ENCODE data around the gene C22orf31.
"Not testable (repeated sequence)": the region's sequence is repeated elsewhere in the genome, so short reads cannot be mapped to it uniquely, and the experiment has no call there.

C22orf31 gene
- long read RNA-seq, donor 1 = 0 reads
- long read RNA-seq, donor 2 = 0 reads
- long read RNA-seq, donor 3 = 0 reads
- long read RNA-seq, donor 4 = 0 reads
- long read RNA-seq, donor 5 = 0 reads
- long read RNA-seq, donor 6 = 0 reads
- long read RNA-seq, donor 7 = 0 reads
- long read RNA-seq, donor 8 = 0 reads

- no peak for DNase-seq
Measured at GRCh38 chr22:29061773-29062172, at the start of gene C22orf31. TSS of gene C22orf31 (minus strand) at chr22:29061831. CDS start at chr22:29061792, 39 bp downstream.

GRCh38 chr22:29110946-29111345, 49.3 kb upstream of the C22orf31 start:
- no peak for DNase-seq

DNA sequence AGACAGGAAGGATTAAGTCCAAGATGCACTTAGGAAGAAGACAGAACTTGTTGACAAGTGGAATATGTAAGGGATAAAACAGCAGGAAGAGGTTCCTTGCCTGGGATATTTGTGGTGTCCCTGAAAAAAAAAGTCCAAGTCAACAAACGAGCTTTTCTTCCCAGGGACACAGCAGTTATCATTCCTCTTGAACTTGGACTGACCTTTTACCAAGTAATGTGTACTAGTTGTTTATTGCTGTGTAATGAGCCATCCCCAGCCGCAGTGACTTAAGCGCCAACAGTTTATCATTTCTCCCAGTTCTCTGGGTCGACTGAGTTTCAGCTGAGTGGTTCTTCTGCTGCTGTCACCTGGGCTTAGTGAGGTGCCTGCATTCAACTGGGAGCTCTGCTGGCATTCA, 48.2 kb upstream of the C22orf31 start:
- no peak for DNase-seq

GRCh38 chr22:29108137-29108536, 46.5 kb upstream of the C22orf31 start:
- DNase-seq = no peak

- DNase-seq = no peak
Measured at GRCh38 chr22:29106839-29107238, 45.2 kb upstream of the C22orf31 start.

DNA sequence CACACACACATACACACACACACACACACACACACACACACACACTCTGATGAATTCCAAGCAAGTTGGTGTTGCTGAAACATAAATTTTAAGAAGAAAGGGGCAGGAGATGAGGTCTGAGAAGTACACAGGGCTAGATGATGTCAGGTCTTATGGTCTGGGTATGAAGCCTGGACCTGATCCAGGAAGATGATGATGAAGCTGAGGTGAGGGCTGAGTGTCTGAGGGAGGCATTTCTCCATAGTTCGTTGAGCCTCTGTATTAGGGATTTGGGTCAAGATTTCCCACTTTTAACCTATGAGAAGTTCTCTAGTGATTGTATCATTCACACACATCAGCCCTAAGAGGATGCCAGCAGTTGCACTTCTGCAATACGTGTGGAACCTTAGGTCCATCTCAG, 43.8 kb upstream of the C22orf31 start:
- no peak for DNase-seq

- no peak for DNase-seq
Measured at GRCh38 chr22:29103121-29103520, 41.5 kb upstream of the C22orf31 start.

GRCh38 chr22:29102300-29102699, 40.7 kb upstream of the C22orf31 start:
- no peak for DNase-seq

- no peak for DNase-seq
Measured at GRCh38 chr22:29098296-29098695, 36.7 kb upstream of the C22orf31 start.

DNA sequence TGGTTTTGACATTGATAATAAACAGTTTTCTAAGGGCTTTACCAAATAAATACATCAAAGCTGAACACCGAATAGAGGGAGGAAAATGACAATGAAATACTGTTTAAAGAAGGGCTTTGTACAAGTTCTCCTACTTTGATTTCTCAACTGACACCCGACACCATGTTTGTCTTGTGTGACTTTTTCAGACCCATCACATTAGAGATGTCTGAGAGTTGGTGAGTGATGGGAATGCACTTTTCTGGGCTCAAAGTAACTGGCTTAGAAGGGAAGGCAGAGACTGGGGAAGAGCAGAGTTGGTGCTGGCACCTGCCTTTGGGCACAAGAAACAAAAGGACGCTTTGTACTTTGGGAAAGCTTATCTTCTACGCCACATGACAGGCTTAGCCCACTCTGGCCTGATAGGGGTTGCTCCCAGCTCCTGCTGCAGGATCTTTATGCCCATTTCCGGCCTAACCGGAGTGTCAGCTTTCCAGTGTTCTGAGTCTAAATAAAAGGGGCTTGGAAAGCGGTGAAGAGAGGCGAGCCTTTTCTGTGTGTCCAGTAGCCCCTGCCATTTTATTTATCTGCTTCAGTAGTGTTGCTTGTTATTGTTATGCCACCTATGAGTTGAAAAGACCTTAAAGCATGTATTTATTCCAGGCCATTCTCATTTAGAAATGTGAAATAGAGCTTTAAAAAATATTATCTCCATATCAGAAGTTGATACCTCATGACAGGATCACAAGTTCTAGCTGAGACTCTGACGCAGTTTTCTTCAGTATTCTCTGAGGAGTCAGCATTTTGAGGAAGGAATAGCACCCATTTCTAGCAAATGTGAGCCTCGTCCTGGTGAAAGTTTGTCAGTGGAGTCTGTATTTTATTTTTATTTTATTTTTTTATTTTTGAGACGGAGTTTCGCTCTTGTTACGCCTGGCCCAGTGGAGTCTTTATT, 35.4 kb upstream of the C22orf31 start:
- DNase-seq = peak; percentile 50

GRCh38 chr22:29095459-29095858, 33.8 kb upstream of the C22orf31 start:
- no peak for DNase-seq

- DNase-seq = peak; percentile 27
Measured at GRCh38 chr22:29093501-29094300, 32.1 kb upstream of the C22orf31 start.

GRCh38 chr22:29093030-29093429, 31.4 kb upstream of the C22orf31 start:
- no peak for DNase-seq

GRCh38 chr22:29092243-29092642, 30.6 kb upstream of the C22orf31 start:
- DNase-seq = no peak

DNA sequence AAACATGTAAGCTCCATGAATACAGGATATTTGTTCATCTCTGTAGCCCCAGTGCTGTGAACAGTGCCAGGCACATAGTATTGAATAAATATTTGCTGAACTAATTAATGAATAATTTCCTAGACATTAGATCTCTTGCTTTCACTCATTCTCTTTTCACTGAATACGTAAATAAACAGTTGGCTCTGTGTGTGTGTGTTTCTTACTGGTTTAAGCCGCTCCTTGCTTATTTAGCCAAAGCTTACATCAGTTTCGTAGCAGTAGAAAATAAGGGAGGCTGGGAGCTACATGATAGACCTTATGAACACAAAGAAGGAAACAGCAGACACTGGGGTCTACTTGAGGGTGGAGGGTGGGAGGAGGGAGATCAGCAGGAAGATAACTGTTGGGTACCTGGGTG, 28.4 kb upstream of the C22orf31 start:
- no peak for DNase-seq

DNA sequence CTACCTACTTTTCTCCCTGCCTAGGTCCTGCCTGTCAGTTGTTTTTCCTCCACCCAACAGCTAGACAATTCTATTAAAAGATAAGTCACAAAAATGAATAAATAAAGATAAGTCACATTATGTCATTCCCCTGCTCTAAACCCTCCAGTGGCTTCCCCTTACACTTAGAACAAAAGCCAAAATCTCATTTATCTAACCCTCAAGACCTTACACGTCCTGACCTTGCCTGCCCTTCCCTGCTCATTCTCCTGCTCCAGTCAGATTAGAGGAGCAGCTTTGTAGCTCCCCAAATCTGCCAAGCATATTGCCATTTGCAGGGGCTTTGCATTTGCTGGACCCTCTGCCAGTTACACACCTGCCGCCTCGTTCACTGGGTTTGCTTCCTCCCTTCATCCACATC, 27.9 kb upstream of the C22orf31 start:
- DNase-seq = no peak

DNA sequence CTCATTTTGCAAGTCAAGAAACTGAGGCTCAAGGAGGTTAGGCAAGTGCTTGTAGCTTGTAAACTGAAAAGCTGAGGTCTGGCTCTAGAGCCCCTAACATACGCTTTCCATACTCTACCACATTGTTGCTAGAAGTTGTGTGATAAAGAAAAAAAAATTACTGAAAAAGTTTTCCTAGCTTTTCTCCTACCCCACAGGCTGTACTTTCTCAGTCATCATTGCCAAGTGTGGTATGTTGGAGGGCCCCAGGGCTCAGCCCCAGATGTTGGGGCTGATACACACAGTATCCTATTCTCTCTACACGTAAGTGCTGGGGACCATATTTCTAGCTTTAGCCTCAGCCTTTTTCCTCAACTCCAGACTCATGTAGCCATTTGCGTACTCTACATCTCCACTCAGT, 27.2 kb upstream of the C22orf31 start:
- DNase-seq = no peak

DNA sequence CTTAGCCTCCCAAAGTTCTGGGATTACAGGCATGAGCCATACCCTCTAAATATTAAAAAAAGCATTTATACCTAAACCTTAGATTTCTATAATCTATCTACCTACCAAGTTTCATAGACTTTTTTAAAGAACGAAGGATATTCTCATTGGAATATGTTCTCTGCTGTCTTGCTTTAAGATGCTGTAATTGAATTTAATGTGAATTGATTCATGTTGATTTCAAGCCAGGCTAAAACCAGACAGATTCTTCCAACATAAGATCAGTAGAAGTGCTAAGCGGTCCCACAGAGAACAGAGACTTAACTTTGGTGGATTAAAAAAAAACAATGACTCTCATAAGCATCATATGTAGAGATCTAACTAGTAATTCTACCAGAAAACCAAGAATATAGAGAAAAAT, 25.4 kb upstream of the C22orf31 start:
- DNase-seq = no peak

GRCh38 chr22:29083933-29084591, 22.4 kb upstream of the C22orf31 start:
- DNase-seq = no peak

GRCh38 chr22:29083576-29083932, 21.9 kb upstream of the C22orf31 start:
- DNase-seq = not testable (repeated sequence)

DNA sequence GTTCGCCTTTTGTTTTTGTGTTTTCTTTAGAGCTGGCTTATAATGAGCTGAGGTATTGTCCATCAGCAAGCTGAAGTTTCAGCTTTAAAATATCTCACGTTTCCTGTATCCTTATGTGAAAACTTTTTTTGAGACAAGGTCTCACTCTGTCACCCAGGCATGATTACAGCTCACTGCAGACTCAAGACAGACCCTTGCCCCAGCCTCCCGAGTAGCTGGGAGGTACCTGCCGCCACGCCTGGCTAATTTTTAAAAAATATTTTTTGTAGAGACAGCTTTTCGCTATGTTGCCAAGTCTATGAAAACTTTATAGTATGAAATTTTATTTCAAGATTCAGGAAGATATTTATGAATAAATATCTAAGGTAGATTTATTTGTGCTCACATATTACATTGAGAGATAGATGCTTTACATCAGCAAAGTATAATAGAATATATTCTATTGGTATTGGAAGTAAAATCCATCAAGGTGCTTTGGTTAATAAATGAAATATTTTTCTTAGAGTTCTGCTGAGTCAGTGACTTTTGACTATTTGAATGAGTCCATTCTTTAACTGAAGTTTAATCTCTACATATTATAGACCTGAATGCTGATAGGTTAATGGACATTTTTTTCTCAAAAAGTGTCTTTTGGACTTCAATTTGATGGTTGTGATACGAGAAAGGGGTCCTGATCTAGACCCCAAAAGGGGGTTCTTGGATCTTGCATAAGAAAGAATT, 21.4 kb upstream of the C22orf31 start:
- DNase-seq = no peak
